Loucy (cell line): Measurements from ENCODE around the gene ZNF816.

Experiments
- EZH2phosphoT487 ChIP-seq: fragments of 200-600 bp; IDR thresholded peaks from 2 replicates; pipeline ENCODE4 v1.6.1; 2018; ENCODE audit warnings: antibody characterized with exemption, mild to moderate bottlenecking, moderate library complexity, borderline replicate concordance
- TF ChIP-seq, protein P1 (sequence below): fragments of 200-600 bp; sonication (generic); conservative IDR thresholded peaks from 2 replicates; pipeline ENCODE4 v1.5.1; 2014; ENCODE audit warnings: mild to moderate bottlenecking, antibody characterized with exemption, low read length

DNA sequence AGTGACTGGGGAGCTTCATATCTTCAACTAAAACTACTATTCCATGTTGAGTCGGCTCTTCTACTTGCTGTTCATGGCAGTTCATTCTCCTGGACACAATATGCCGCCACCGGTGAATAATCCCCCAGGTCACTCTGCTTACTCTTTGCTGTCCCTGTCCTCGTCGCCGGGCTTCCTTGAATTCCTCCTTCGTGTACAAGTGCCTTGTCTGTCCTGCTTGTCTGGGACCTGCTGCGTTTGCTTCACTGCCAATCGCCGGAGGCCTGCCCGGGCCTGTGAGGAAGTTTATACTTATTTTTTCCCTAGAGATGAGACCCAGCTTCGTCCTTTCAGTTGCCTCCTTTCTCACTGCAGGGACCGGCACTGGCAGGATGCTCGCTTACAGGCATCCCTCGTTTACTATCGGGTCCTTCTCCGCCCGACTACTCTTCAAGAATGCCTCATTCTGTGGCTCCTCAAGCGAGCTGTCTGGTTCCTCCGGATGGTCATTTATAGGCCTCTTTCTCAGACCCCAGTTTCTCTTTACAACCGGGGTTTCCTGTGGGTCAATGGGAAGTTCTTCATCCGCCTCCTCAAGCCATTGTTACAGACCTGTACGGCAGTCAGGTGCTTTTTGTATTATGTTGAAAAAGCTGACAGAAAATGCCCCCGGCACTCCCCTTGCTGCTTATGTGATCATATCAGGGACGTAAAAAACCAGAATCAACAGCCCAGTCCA lies 45.5 kb upstream of the ZNF816 start:
- TF ChIP-seq, protein P1, sequence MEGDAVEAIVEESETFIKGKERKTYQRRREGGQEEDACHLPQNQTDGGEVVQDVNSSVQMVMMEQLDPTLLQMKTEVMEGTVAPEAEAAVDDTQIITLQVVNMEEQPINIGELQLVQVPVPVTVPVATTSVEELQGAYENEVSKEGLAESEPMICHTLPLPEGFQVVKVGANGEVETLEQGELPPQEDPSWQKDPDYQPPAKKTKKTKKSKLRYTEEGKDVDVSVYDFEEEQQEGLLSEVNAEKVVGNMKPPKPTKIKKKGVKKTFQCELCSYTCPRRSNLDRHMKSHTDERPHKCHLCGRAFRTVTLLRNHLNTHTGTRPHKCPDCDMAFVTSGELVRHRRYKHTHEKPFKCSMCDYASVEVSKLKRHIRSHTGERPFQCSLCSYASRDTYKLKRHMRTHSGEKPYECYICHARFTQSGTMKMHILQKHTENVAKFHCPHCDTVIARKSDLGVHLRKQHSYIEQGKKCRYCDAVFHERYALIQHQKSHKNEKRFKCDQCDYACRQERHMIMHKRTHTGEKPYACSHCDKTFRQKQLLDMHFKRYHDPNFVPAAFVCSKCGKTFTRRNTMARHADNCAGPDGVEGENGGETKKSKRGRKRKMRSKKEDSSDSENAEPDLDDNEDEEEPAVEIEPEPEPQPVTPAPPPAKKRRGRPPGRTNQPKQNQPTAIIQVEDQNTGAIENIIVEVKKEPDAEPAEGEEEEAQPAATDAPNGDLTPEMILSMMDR, result no peak
- no peak for TF ChIP-seq EZH2phosphoT487
